ENCODE data around the gene L3MBTL1.
"Not testable (repeated sequence)": the region's sequence is repeated elsewhere in the genome, so short reads cannot be mapped to it uniquely, and the experiment has no call there.

The L3MBTL1 gene

DNA sequence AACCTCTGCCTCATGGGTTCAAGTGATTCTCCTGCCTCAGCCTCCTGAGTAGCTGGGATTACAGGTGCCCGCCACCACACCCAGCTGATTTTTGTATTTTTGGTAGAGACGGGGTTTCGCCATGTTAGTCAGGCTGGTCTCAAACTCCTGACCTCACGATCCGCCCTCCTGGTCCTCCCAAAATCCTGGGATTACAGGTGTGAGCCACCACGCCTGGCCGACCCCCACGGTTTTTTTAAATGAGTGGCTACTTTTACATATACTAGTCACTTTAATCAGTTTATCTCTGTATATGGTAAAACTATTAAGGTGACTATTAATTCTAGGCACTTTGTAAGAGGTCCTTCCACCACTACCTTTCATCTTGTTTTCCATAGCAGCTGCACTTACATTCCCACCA lies 5.5 kb upstream of the L3MBTL1 start:
- not testable (repeated sequence) for DNase-seq (ENCODE audit: low read depth in 2 of 2, low spot score in 1 of 2)

DNA sequence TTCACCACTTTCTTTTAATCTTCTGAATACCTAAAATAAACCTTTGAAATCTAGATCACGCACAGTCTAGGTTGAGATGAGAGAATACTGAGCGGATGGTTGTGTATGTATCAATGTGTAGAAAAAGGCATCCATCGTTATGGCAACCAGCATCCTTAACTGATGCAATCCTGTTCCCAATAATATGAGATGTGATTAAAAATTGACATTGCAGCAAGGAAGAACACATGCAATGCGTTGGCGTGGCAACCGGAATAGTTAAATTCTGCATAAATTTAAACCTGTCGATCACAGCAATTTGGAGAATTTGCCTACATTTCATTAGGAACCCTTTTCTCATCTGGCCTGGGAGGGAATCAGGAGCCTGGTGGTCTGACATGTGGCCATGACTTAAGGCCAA lies 1.3 kb upstream of the L3MBTL1 start:
- DNase-seq (ENCODE audit: low read depth in 2 of 2, low spot score in 1 of 2): no peak

DNA sequence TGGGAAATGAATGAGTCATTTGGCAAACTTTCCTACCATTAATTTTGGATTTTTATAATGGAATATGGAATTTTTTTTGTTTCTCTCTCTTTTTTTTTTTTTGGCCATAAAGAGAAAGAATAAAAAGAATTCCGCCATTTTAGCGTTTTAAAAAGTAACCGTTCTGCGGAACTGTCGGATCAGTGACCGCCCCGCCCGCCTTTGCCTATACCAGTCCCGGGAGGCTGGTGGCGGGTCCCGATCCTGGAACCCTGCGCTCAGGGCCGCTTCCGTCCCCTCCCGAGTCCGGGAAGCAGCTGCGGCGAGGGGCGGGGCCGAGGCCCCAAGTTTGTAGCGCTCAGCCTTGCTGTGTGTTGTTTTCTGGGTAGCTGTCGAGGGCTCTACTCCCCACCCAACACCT lies 609 bp downstream of the L3MBTL1 start:
- DNase-seq (ENCODE audit: low read depth in 2 of 2, low spot score in 1 of 2): no peak

DNA sequence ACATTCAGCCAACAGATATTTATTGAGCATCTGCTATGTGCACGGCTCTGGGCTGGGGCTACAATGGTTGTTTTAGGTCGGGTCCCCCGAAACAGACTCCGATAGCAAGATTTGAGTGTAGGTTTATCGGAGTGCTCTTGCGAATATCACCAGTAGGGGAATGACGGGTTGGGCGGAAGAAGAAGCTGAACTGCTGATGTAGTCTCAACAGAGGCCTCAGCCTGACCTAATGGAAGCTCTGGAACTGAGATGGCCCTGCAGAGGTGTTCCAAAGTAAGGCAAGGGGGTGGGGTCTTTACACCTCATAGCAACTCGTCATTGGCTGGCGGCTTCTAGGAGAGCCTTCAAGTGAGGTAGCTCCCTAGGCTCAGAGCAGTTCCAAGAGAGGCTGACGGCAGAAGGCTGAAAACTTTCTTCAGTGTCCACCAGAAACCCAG lies 1.1 kb downstream of the L3MBTL1 start:
- no peak for DNase-seq (ENCODE audit: low read depth in 2 of 2, low spot score in 1 of 2)

DNA sequence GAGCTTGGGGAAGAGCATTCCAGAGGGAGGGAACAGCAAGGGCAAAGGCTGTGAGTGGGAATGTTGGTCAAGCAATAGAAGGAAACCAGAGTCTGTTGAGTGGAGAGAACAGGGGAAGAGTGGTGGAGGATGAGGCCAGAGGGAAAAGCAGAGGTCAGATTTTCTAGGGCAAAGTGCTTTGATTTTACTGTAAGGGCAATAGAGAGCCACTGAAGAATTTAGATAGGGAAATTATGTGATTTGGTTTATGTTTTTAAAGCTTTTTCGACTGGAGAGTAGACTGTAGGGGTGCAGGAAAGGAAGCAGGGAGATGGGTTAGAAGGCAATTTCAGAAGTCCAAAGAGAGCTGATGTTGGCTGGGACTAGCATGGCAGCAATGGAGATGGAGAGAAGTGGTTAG lies 4.4 kb downstream of the L3MBTL1 start:
- no peak for DNase-seq (ENCODE audit: low read depth in 2 of 2, low spot score in 1 of 2)

DNA sequence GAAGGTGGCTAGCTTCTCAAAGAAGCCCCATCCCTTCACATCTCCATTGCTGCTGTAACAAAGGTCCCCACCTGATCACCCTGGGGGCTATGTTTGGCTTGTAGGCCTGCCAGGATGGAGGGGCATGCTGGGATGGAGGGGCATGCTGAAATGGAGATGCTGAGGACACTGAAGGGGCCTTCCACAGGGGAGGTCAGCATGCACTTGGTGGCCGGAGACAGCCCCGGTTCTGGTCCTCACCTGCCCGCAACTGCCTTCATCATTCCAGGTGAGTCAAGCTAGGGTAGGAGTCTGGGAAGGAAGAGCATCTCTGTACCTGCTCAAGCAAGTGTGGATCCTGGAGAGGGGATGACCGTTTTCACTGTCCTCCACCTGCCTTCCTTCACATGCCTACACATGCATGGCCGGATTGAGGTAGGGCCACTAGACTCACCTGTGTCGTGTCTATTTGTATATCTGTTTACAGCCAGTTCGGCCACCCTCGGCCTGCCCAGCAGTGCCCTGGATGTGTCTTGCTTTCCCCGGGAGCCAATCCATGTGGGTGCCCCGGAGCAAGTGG lies 6.0 kb downstream of the L3MBTL1 start:
- no peak for DNase-seq (ENCODE audit: low read depth in 2 of 2, low spot score in 1 of 2)

DNA sequence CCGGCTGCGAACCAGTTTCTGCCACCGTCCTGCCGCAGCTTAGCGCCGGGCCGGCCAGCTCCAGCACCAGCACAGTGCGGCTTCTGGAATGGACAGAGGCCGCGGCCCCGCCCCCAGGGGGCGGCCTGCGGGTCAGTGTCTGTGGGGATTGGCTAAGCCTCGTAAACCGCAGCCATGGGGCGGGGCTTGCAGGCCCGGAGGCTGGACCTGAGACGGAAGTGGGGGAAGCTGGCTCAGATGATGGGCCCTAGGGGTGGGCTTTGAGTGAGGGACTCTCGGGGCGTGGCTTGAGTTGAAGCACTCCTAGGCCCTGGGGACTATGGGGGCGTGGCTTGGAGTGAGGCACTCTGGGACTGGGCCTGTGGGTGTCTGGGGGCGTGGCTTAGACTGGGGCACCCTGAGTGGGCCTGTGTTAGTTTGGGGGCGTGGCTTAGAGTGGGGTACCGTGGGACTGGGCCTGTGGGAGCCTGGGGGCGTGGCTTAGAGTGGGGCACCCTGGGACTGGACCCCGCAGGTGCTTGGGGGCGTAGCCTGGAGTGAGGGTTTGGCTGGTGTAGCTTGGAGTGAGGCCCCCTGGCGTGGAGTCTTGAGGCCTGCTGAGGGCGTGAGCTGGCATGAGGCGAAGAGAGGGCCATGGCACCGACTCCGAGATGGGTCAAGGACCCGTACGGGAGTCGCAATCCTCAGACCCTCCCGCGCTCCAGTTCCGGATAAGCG lies 6.6 kb downstream of the L3MBTL1 start:
- DNase-seq (ENCODE audit: low read depth in 2 of 2, low spot score in 1 of 2): peak; percentile 72 to 77

DNA sequence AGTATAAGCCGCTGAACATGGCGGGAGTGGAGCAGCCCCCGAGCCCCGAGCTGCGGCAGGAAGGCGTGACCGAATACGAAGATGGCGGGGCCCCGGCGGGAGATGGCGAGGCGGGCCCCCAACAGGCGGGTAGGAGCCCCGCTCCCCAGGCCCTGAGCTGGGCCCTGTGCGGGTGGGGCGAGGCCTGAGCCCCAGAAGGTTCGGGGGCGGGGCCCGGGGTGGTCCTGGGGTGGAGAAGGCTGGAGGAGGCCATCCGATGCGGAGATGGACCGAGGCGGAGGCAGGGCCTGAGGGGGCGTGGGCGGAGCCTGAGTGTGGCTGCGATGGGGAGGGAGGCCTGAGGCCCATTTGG lies 7.1 kb downstream of the L3MBTL1 start:
- DNase-seq (ENCODE audit: low read depth in 2 of 2, low spot score in 1 of 2): peak in 1 of 2 donors; percentile 8

DNA sequence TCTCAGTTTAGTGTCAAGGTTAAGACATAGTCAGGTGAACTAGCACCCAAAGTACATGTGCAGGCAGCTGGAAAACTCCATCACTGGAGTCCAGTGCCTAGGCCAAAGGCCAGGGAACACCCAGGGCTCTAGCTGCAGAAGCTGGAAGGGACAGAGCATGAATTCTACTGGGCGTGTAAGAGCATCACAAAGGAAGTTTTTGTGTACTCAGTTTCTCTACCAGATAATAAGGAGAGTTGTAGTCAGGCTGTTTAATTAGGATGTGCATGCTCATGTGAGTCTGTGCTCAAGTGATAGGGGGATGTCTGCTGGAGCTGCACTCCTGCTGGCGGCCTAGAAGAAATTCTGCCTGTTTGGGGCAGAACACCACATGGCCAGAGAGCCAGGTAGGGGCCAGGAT lies 8.1 kb downstream of the L3MBTL1 start:
- DNase-seq (ENCODE audit: low read depth in 2 of 2, low spot score in 1 of 2): no peak

DNA sequence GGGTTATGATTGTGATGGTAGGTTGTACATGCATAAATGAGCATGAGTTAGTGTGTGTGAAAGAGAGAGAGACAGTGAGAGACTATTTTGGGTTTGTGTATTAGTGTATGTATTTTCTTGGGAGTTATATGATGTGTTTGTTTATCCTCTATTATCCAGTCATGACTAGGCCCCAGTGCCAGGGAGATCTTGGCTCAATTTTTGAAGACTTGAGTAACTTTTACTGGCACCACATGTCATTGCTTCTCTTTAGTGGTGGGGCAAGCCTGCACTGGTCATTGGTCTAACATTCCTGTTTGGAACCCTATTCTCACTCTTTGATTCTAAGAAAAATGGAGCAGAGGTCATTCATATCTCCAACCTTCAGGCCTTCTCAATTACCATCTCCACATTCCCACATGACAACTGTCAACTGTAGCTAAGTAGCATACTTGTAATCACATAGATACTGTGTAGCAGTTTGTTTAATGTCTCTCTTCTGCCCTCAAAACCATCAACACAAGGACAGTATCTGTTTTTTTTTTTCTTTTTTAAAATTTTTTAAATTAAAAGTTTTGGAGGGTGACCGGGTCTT lies 8.8 kb downstream of the L3MBTL1 start:
- no peak for DNase-seq (ENCODE audit: low read depth in 2 of 2, low spot score in 1 of 2)

DNA sequence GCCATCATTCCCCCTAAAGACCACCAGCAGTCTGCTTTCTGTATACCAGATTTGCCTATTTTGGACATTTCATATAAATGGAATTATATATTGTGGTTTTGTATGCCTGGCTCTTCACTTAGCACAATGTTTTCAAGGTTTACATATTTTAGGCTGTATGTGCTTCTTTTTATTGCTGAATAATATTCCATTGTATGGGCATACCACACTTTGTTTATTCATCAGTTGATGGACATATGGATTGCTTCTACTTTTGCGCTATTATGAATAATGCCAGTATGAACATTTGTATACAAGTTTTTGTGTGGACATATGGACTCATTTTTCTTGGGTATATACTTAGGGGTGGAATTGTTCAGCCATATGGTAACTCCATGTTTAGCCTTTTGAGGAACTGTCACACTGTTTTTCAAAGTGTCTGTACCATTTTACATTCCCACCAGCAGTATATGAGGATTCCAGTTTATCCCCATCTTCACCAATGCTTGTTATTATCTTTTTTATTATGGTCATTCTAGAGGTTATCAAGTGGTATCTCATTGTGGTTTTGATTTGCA lies 12.7 kb downstream of the L3MBTL1 start:
- no peak for DNase-seq (ENCODE audit: low read depth in 2 of 2, low spot score in 1 of 2)

DNA sequence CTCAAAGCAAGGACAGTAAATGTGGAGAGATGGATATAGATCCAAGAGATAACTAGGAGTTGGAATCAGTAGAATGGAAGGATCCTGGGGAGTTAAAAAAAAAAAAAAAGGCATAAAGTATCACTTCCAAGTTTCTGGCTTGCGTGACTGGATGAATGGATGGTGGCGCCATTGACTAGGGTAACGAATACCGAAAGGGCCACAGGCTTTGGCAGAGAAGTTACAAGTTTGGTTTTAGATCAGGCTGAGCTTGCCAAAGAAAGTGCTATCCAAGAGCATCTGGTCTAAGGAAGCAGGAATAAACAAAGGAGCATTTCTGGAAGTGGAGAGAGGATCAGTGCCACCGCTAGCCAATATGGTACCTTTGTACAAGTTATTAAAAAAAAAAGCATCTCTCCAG lies 17.5 kb downstream of the L3MBTL1 start:
- no peak for DNase-seq (ENCODE audit: low read depth in 2 of 2, low spot score in 1 of 2)

DNA sequence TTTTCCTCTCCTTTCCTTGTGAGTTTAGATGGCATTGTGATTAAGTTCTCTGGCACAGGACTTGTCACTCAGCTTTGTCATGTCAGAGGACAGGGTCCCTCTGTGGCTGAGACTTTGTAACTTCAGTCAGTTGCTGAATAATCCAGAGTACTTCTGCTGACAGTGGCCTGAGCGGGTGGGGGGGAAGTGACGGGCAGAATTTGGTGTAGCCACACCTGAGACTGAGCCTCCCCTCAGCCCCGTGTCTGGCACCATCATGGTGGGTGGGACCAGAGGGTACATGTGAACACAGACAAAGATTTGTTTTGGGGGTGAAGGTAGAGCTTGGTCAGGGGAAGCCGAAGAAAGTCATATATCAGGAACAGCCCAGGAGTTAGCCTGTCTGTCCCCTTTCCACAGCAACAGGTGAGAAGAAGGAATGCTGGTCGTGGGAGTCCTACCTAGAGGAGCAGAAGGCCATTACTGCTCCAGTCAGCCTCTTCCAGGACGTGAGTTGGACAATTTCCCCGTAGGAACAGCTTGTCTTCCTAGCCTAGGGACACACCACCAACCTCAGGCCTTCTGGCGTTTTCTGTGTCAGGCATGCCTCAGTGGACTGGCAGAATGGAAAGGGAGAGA lies 20.9 kb downstream of the L3MBTL1 start:
- no peak for DNase-seq (ENCODE audit: low read depth in 2 of 2, low spot score in 1 of 2)

DNA sequence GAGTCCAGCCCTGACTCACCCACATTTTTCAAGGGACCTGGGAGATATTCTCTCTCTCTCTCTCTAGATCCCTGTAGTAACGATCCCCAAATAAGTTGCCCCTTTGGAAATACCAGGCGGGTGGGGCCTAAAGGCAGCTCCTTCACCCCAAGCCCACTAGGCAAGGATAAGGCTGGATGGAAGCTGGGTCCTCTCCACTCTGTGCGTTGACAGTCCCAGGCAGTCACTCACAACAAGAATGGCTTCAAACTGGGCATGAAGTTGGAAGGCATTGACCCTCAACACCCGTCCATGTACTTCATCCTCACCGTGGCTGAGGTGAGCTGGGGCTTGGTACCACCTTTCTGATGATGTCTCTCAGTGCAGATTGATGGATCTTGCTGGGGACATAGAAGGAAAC lies 21.6 kb downstream of the L3MBTL1 start:
- no peak for DNase-seq (ENCODE audit: low read depth in 2 of 2, low spot score in 1 of 2)

DNA sequence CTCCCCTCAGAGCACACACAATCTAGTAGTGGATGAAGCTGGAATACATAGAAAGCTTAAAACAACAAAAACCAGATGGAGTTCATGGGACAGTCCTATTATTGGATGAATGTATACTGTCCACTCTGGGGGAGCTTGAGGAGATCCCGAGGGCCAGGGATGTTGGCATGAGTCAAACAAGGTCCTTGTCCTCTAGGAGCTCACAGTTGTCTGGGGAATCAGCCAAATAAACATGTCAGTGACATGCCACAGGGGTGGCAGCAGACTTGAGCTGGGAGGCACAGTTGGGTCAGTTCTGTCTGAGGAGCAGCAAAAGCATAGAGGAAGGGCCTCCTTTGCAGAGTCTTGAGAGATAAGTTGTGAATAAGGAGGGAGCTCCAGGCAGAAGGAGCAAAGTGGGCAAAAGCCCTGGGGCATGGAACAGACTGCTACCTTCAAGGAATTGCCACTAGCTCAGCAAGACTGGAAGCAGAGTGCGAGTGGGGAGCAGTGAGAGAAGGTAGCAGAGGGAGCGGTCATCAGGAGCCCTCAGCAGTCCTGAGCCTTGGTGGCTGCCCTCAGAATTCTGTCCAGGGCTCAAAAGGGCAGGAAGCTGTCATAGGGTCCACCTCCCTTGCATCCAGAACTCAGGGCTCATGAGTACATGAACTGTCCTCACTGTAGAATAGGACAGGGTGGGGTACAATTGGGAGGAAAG lies 22.1 kb downstream of the L3MBTL1 start:
- no peak for DNase-seq (ENCODE audit: low read depth in 2 of 2, low spot score in 1 of 2)

DNA sequence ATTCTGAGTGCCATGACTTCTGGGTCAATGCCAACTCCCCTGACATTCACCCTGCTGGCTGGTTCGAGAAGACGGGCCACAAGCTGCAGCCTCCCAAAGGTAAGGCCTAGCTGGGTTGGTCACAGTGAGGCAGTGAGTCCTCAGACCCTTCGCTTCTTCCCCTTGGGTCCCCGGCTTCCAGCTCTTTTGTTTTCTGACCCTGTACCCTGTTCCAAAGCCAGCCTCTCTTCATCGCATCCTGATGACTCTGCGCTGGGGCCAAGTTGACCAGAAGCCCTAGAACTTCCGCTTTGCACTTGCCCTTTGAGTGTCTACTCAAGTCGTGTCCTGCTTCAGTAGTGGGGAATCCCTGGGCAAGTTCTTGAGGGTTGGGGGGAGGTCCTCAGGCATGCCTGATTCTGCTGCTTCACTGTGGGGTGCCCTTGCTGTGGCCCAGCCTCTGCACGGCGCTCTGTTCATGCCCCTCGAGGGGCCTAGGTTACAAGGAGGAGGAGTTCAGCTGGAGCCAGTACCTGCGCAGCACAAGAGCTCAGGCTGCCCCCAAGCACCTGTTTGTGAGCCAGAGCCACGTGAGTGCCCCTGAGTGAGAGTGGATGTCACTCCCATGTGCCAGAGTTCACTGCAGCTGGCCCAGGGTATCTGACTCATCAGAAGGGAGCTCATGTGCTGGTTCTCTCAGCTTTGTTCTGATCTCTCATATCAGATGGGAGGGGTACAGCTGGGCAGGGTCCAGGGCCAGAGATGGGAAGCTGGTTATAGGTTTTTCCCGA lies 23.0 kb downstream of the L3MBTL1 start:
- no peak for DNase-seq (ENCODE audit: low read depth in 2 of 2, low spot score in 1 of 2)

DNA sequence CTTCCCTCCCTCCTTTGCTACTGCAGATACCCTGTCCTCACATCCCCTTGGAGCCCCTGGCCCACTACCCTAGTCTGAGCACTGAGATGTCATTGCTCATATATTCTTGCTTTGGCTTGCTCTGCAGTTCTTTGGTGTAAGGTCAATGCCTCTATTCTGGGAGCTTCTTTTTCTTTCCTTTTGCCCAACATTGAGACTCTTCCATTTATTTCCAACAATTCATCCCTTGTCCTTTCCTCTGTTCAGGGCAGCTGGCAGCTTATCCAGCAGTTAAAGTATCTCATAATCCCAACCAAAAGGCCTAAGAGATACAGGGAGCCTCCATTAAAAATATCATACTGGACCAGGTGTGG lies 23.6 kb downstream of the L3MBTL1 start:
- no peak for DNase-seq (ENCODE audit: low read depth in 2 of 2, low spot score in 1 of 2)

DNA sequence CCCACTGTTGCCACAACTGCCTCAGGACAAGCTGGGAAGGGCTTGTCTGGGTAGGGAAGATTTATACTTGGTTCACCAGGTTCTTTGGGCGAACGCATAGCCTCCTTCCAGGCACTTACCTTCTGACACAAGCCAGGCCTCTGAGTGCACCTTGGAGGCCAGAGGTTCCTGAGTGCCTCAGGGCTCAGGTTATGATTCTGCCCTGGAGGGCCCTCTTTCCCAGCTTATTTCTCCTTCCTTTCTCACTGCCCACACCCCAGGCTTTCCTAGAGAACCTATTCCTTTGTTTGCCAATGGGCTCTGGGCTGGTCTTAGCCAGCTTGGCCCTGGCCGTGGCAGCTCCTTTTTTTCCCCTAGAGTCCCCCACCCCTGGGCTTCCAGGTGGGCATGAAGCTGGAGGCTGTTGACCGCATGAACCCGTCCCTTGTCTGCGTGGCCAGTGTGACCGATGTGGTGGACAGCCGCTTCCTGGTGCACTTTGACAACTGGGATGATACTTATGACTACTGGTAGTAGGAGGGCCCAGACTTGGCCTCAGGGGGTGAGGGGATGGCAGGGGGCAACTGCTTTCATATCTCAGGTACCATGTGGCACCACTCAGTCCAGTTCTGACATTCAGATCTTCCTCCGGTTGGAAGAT lies 25.0 kb downstream of the L3MBTL1 start:
- no peak for DNase-seq (ENCODE audit: low read depth in 2 of 2, low spot score in 1 of 2)

DNA sequence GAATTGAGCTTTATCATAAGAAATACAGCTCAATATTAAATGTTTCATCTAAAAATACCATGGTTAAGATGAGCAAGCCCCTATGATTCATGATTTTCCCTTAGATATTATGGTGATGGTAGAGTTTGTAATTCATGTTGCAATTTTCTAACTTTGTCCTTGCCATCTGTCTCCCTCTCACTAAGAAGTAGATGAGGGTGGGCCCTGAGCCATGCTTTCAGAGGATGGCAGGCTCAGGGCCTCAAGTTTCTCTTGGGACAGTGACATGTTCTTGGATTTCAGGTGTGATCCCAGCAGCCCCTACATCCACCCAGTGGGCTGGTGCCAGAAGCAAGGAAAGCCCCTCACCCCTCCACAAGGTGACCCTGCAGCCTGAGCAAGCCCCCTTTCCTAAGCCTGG lies 25.6 kb downstream of the L3MBTL1 start:
- DNase-seq (ENCODE audit: low read depth in 2 of 2, low spot score in 1 of 2): no peak

DNA sequence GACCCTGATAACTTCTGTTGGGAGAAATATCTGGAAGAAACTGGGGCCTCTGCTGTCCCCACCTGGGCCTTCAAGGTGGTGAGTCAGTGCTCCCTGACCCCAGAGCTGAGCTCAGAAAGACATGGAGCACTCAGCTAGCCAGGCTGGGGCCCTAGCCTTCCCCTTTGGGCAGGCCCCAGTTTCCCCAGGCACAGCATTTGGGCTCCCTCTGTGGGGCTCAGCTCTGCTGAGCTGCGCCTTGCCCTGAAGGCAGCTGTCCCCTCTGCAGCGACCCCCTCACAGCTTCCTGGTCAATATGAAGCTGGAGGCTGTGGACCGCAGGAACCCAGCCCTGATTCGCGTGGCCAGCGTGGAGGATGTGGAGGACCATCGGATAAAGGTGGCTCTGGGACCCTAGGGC lies 26.5 kb downstream of the L3MBTL1 start:
- no peak for DNase-seq (ENCODE audit: low read depth in 2 of 2, low spot score in 1 of 2)

Measured in stimulated activated CD8-positive, alpha-beta memory T cell treated with anti-CD3 and anti-CD28 coated beads, Interleukin-4, amount 100 ng/mL, for 4 hours (primary cell).